Umbilical cord (tissue), 2 donors: ENCODE data around the gene WBP11. TPM values are rescaled to one million over a fixed set of nuclear protein-coding genes. Genes with fewer than 3 reads are reported as not detected.
"Not testable (repeated sequence)": the region's sequence is repeated elsewhere in the genome, so short reads cannot be mapped to it uniquely, and the experiment has no call there.

Source experiments
- DNase-seq: peaks from one replicate; pipeline ENCODE4 v3.0.0-alpha.2; 2015; ENCODE audit warnings: low spot score
- total RNA-seq: library from RNA; depleted of rRNA; stranded (reverse); fragments of >200 nt; gene quantifications from one replicate; pipeline ENCODE4 v1.2.3, GENCODE V29; 2014; ENCODE audit warnings: low replicate concordance; ENCODE audit not compliant: insufficient read depth

Gene WBP11
- total RNA-seq, 1 donor from 2014 or later = 18.5 TPM

- DNase-seq = no peak
These were observed 29.6 kb downstream of the WBP11 start for GRCh38 chr12:14773685-14774073.

DNA sequence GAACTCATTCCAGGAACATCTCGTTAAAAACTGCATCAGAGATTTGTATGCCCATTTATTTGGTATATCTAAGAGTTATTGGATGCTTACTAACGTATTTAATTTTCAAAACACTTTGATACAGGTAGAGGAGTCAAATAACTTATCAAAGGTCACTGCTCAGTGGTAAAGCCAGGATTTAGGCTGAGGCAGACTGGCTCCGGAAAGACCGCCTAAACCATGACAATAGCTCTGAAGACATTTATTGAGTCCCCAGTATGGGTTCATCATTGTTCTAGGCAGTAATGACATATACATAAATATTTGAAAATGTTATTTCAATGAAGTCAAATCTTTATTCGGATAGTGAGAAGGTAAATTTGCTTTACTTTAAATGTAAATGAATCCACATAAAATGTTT lies 30.3 kb downstream of the WBP11 start:
- DNase-seq = no peak

DNA sequence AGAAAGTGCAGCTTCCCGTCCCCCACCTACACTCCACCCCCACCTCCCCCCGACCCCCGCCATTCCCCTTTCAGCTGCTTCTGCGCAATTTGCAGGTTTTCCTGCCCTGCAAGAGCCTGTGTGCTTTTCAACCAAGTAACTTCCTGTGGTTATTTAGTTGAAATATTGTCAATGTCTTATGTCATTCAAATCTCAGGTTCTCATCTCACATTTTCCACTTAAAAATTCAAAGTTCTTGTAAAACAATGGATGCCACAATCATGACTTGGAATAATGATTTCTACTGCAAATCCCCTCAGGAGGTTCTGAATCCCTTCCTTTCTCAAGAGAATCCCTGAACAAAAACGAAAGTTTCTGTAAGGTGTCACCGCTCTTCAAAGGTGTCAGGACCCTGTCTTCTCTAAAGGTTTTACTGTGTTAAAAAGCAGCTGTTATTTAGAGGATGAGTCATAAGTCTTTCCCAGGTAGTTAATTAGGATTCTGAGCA lies 31.6 kb downstream of the WBP11 start:
- DNase-seq = no peak

DNA sequence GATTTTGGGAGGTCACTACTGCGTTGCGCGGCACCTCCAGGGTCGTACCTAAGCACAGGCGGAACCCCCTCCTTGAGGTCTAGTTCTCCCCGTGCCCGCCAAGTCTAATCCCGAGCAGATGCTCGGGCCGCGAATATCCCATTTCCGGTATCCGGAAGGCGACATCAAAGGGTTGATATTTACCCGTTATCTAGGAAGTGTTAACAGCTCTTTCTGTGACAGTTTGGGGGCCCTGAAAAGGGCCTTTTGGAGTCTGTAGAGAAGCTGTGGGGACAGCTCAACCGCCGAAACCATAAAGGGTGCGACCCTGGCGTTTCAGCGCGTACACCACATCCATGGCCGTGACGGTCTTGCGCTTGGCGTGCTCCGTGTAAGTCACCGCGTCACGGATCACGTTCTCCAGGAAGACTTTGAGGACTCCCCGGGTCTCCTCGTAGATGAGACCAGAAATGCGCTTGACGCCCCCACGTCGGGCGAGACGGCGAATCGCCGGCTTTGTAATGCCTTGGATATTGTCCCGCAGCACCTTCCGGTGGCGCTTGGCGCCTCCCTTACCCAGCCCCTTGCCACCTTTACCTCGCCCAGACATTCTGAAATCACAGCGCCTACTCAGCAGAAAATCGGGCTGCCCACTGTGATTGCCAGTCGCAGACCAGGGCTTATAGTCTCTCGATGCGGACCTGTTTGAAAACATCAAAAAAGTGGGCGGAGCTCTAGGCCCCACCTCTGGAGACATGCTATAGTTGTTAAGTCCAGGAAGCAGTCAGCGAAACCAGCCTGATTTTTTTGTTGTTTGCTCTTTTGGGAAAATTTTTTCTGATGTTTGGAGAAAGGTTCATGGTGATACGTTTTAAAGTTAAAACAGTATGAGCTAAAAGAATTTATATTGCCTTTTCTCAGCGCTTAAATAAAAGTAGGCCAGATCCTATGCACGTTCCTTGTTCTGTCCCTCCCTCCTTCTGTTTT lies 32.5 kb downstream of the WBP11 start:
- peak; percentile 98 for DNase-seq

DNA sequence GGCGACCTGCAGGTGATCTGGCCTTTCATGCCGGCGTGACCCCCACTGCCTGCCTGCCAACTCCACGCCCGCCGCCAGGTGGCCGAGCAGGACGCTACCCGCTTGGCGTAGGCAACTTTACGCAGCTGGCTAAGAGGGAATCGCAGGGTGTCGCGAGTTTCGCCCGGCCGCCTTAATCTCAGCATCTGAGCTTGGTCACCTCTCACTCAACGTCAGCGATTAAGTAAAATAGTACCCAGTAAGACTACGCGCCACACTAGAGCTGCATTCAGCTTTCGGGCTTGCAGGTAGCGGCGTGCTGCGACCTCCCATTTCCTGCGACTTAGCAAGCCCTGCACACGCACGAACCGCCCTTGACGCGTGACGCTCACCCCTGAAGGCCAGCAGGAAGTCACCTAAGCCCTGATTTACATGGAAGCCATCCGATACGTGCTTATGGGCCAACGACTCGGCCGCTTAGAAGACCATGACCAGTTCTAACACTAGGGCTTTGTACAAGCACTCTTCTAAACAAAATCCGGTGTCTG lies 33.2 kb downstream of the WBP11 start:
- peak; percentile 78 for DNase-seq

- DNase-seq = peak; percentile 44
These were observed 33.8 kb downstream of the WBP11 start for GRCh38 chr12:14769466-14769968.

DNA sequence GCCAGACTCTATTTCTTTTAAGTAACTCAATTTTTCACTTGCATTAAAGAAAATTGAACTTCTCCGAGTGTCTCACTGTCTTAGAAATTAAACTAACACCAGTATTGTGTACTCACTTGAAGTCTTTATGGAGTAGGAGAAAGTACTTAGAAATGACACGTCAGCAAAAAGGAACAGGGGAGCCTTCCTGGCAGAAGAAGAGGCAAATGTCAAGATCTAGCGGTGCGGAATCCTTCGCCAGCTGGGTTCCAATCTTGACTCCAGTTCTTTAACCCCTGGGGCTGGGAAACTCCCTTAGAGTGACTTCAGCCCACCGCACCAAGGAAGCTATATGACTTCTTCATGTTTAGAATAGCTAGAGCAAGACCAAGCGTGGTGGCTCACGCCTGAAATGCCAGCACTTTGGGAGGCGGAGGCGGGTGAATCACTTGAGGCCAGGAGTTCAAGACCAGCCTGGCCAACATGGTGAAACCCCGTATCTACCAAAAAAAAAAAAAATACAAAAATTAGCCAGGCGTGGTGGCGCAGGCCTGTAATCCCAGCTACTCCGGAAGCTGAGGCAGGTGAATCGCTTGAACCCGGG lies 34.4 kb downstream of the WBP11 start:
- DNase-seq = no peak

DNA sequence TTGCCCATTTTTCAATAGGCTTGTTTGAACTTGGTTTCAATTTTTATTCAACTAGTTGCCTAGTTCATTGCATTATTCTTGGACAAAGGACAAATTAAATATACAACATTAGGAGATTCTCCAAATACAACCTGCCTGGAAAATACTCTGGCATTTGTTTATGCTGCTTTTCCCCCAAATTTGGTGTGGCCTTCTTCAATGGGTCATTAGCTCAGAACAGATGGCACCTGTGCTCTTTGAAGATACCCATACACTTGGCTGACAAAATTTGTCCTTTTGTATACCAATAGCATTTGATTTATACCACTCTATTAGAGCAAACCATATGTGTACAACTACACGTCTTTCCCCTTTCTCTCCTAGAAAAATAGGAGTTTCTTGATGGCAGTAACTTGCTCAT lies 35.7 kb downstream of the WBP11 start:
- no peak for DNase-seq

- no peak for DNase-seq
These were observed 36.5 kb downstream of the WBP11 start for GRCh38 chr12:14766649-14767215.

- not testable (repeated sequence) for DNase-seq
These were observed 37.3 kb downstream of the WBP11 start for GRCh38 chr12:14766020-14766419.

- DNase-seq = no peak
These were observed 37.9 kb downstream of the WBP11 start for GRCh38 chr12:14765398-14765797.

DNA sequence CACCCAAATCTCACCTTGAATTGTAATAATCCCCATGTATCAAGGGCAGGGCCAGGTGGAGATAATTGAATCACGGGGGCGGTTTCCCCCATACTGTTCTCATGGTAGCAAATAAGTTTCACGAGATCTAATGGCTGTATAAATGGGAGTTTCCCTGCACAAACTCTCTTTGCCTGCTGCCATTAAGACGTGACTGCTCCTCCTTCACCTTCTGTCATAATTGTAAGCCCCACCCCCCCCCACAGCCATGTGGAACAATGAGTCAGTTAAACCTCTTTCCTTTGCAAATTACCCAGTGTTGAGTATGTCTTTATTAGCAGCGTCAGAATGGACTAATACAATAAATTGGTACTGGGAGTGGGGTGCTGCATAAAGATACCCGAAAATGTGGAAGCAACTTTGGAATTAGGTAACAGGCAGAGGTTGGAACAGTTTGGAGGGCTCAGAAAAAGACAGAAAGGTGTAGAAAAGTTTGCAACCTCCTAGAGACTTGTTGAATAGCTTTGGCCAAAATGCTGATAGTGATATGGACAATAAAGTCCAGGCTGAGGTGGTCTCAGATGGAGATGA lies 43.5 kb downstream of the WBP11 start:
- not testable (repeated sequence) for DNase-seq

GRCh38 chr12:14756334-14757143 lies 46.7 kb downstream of the WBP11 start:
- DNase-seq = no peak

DNA sequence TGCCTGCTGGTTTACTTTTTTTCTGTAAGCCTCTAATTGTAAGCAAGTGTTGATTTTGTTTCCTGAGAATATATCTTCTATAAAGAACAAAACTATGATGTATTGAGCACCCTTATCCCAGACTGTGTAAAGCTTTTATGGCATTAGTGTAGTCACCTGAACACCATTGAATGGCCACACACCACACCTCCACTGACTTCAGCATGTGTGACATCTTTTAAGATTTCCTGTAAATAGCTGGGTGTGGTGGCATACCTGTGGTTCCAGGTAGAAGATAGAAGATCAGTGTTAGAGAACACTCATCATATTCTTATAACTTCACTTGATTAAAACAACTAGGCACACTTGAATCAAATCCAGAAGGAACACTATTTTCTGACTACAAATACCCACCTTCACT lies 51.3 kb downstream of the WBP11 start:
- DNase-seq = no peak

DNA sequence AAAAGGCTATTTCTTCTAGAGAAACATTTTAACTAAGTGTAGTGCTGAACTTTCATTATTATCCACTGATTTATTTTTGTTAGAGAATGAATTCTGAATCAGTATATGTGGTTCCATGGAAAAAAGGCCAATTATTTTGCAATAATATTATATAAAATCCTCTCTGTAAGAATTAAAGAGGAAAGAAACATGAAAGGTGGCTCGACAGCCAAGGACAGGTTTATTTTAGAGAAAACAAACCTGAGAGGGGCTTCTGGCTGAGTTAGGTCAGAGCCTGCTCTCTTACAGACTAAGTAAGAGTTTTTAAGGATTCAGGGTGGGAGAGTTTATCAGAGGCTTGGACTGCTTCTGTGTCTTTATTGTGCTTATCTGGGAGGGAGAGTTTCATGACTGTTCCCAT lies 60.2 kb downstream of the WBP11 start:
- no peak for DNase-seq

DNA sequence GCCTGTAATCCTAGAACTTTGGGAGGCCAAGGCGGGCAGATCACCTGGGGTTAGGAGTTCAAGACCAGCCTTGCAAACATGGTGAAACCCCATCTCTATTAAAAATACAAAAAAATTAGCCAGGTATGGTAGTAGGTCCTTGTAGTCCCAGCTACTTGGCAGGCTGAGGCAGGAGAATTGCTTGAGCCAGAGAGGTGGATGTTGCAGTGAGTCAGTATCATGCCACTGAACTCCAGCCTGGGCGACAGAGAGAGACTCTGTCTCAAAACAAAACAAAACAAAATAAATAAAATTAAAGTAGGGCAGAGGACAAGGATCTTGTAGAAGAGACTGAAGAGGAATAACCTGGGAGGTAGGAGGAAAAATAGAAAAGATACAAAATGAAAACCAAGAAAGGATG lies 61.3 kb downstream of the WBP11 start:
- DNase-seq = no peak

DNA sequence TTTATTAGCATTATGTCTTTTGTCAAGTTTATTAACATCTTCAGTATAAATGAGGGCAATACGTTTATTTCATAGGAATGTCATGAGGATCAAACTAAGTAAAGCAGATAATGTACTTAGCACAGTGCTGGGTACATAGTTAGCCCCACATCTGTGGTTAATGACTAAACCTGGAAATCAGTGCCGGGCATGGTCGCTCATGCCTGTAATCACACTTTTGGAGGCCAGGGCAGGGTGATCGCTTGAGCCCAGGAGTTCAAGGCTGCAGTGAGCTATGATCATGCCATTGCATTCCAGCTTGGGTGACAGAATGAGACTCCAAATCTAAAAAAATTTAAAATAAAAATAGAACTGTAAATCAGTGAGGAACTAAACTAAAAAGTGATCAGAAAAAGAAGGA lies 62.1 kb downstream of the WBP11 start:
- DNase-seq = no peak

DNA sequence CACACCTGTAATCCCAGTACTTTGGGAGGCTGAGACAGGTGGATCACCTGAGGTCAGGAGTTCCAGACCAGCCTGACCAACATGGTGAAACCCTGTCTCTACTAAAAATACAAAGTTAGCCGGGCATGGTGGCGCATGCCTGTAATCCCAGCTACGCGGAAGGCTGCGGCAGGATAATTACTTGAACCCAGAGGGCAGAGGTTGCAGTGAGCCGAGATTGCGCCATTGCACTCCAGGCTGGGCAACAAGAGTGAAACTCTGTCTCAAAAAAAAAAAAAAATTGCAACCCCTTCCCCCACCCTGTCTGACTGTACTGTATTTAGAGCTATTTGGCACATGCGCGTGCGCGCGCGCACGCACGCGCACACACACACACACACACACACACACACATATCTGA lies 66.8 kb downstream of the WBP11 start:
- not testable (repeated sequence) for DNase-seq
